ENCODE data around the gene NSL1. TPM values are rescaled to one million over a fixed set of nuclear protein-coding genes. Genes with fewer than 3 reads are reported as not detected.

NSL1 gene
- total RNA-seq, 1 donor from 2014 or later = 25.3 TPM

DNA sequence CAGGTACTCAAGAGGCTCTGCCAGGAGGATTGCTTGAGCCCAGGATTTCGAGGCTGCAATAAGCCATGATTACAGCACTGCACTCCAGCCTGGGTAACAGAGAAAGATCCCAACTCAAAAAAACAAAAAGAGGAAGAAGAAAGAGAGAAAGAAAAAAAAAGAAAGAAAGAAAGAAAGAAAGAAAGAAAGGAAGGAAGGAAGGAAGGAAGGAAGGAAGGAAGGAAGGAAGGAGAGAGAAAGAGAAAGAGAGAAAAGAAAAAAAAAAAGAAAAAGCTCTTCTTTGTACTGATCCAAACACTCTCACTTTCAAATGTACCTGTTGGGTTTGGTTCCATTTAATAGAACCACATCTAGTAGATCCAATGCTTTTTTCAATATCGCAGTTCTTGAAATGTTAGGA lies 103.8 kb downstream of the NSL1 start:
- DNase-seq (ENCODE audit: low read depth in 2 of 2) = no peak

DNA sequence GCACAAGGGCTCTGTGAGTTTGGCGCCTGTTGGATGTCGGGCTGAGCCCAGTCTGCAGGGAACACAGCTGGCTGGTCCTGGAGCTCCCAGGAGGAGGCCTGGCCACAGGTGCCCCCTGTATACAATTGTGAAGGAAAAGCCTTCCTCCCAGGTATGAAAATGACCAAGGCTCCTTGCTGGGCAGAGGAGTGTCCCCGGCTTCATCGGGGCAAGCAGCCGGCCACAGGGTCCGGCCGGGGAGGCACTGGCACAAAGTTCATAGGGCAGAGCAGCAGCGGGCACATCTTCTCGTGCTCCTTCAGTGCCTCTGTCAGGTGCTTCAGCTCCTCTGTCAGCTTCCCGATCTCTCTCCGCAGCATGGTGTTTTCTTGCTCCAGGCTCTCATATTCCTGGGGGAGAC lies 105.0 kb downstream of the NSL1 start:
- no peak for DNase-seq (ENCODE audit: low read depth in 2 of 2)

DNA sequence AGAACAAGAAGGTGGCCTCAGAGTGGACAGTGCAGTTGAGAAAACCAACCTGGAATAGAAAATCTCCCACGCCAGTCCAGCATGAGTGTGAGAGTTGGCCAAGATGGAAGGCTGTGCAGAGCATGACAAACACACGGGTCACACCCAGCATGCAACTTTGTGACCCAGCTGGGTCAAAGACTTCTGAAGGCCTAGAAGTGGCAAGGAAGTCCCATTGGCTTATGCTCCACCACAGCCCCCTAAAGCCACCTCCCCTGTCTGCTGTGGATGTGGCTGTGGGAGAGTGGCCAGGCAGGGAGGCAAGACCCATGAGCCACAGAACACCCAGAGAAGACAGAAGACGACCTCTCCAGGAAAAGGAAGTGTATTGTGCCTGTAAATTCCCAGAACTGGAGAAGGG lies 105.5 kb downstream of the NSL1 start:
- DNase-seq (ENCODE audit: low read depth in 2 of 2) = no peak

DNA sequence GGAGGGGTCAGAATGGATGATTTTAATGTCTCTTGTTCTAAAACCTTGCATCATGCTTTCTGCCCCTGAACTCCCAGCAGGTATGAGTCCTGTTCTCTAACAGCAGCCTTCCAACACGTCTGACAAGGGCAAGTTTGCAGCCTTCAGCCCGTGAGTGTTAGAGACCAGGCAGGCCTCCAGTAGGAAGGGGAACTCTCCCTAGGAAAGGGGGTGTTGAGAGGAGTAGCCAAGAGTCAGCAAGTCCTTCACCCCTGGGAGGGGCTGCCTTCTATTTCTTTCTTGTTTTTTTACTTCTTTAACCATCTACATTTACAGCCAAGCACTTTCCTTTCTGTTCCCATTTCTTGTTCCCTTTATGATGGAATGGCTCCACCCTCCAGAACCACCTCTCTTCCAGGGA lies 106.1 kb downstream of the NSL1 start:
- no peak for DNase-seq (ENCODE audit: low read depth in 2 of 2)

DNA sequence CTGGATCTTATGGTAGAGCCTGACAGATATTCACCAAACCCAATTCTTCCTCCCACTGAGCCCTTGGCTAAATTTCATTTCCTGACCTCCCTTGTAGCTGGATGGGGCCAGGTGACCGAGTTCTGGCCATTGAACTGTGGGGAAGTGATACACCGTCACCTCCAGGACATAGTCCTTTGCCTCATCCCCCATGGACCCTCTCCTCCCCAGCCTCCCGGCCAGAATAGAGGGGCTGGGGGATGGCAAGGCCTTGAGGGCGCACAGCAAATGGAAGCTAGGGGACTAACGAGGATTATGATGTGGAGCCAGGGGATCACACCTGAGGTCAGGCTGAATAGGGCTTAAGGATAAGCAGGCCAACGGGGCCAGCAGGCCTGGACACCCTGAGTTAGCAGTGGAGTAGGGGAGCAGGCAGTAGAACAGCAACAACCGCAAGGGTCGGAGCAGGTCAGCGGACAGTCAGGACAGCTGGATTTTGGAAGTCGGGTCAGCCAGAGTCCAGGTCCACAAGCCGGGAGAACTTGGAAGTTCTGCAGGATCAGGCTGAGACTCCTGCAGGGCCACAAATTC lies 107.0 kb downstream of the NSL1 start:
- DNase-seq (ENCODE audit: low read depth in 2 of 2) = no peak

DNA sequence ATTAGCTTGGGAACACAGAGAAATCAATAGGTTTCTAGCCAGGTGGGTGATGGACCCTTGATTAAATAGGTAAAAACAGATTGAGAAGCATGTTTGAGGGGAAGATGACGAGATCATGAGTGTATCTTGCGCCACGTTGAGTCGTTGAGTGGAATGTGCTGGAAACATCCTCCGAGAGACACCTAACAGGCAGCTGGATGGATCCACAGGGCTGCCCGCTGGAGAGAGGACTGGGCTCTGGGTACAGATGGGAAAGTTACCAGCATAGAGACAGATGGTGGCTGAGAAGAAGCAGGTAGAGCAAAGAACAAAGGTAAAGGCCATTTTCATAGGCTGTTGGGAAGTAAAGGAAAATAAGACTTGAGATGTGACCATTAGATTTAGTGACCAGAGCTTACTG lies 107.5 kb downstream of the NSL1 start:
- no peak for DNase-seq (ENCODE audit: low read depth in 2 of 2)

DNA sequence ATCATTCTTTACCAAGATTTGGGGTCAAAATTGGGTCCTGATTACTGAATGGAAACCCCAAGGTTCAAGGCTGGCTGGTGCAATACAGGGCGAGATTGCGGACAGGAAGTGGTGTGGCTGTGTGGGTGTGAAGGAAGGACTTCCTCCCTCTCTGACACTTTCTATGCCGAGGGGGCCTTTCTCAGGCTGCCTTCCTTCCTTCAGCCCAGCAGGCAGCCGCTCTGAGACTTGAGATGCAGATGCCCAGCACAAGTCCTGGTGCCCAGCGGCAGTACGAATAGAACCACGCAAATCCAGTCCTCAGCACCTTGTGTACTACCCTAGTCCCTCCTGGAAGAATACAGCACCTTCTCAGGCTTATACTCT lies 108.2 kb downstream of the NSL1 start:
- no peak for DNase-seq (ENCODE audit: low read depth in 2 of 2)

DNA sequence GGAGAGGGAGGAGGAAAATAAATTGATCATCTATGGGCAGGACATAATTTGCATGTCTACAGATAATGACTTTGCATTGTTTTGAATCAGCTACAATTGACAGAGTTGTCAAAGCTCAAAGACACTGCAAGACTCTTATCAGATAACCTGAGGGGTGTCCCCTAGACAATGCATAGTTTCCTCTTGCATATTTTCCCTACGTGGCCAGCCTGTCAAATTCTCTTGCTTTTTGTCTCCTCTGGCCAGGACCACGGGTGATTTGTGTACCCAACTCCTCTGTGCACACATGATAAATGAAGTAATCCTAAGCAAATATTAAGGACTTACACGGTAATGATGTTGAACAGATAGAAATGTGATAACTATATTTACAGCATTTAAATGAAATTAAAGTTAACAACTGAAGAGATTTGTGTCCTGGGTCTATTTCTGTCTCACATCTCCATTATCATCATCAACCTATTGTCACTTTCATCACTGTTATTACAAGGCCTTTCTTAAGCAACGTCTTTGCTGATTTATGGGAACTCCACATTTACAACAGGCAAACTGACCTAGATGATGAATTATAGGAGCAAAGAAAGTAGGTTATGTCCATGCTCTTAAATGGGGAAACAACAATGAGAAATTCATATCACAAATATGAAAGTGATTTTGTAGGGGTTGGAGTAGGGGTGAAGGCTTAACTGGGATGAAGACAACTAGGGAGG lies 110.7 kb downstream of the NSL1 start:
- no peak for DNase-seq (ENCODE audit: low read depth in 2 of 2)

DNA sequence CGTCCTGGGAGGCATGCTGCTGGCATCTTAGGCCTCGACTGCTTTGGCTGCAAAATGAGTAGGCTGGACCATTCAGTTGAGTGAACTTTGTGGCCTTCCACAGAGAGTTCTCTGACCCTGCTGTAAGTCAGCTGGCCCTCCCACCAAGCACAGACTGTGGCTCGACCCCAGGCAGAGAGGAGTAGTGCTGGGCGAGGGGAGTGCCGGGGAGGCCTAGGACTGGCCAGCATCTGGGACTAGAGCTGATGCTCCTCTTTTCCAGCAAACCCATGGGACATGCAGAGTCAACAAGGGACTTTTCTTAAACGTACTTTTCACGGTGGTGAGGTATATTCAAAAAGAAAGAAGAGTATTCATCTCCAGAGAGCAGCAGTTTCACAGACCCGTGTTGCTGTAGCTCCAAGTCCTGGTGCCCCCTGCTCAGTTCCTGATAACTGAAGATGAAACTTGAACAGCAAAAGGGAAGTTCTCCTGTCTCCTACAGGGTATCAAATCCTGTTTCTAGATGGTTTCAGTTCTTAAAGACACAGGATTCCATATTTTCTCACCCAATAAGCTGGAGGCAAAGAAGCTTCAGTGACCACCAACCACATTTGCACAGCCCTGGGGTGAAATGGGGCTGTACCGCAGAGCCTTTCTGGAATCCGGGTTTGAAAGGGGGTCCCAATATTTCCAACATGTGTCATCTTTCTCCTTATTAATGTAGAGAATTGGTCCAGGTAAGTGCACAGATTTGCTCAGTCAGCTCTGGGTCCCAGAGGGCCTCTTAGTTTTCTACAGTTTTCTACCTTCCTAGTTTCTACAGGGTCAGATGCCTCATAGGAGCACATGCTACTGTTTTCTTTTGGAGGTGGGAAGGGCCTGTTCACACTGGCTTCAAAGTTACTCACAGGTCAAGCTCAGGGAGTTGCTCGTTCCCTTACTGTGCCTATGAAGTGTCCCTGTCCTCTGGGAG lies 112.8 kb downstream of the NSL1 start:
- DNase-seq (ENCODE audit: low read depth in 2 of 2) = no peak

DNA sequence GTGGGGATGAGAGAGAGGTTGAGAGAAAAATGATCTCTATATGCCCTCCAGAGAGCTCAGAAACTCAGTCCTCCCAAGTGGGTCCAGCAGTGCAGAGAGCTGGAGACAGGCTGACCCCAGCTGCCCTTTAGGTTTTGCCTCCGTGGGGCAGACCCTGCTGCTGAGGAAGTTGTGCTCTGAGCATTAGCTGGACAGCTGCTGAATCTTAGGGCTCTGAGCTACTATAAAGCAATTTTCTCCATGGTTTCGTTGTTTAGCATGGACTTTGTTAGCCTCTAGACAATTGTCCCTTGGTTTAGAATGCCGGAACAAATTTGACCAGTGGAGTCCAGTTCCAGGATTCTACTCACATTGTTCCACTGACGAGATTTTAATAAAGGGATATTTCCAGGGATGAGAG lies 114.0 kb downstream of the NSL1 start:
- DNase-seq (ENCODE audit: low read depth in 2 of 2) = no peak

DNA sequence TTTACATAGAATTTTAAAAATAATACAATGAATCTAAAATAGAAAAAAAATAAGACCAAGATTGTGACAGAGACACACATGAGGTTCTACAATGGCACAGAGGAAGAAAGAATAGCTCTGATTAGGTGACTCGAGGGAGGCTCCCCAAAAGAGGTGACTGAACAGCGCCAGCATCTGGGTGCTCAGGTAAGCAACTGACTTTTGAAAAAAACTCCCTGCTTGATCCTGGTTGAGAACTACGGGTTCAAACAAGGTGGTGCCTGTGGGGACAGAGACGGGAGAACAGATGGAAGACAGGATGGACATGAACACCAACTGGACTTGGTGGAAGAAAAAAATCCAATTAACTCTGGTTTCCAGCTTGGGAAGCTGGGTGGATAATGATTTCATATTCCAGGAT lies 114.4 kb downstream of the NSL1 start:
- no peak for DNase-seq (ENCODE audit: low read depth in 2 of 2)

Other genes starting within 250 kb of the NSL1 start
- gene ATF3, start 183.0 kb downstream of the NSL1 start, total RNA-seq = 1.0 and 1.3 TPM in 2 replicates
- gene BATF3, start 91.9 kb downstream of the NSL1 start, total RNA-seq = 0.64 and 1.4 TPM in 2 replicates
- 8.6 TPM in 2 replicates for gene TATDN3, start 117 bp upstream of the NSL1 start, total RNA-seq
- not detected in 2 replicates for gene SPATA45, start 55.9 kb upstream of the NSL1 start, total RNA-seq
- gene FLVCR1, start 66.5 kb upstream of the NSL1 start, total RNA-seq = 6.9 and 11.3 TPM in 2 replicates
- gene VASH2, start 158.8 kb upstream of the NSL1 start, total RNA-seq = 0.13 TPM in 2 replicates
- gene ANGEL2, start 224.1 kb upstream of the NSL1 start, total RNA-seq = 38.0 and 38.4 TPM in 2 replicates